Colon (tissue), 2 donors: ENCODE data around the gene MYADM.

Source experiments
- FAIRE-seq: peaks from 2 replicates; lab custom pipeline; 2012; peaks lifted over from hg19 to GRCh38; lab: Jason Lieb, UNC
- donor health status: control.
- donor health status: control.

MYADM gene

GRCh38 chr19:53885036-53885435, 17.4 kb downstream of the MYADM start:
- no peak for FAIRE-seq

- no peak for FAIRE-seq
These were observed 24.8 kb downstream of the MYADM start for GRCh38 chr19:53892301-53892980.

DNA sequence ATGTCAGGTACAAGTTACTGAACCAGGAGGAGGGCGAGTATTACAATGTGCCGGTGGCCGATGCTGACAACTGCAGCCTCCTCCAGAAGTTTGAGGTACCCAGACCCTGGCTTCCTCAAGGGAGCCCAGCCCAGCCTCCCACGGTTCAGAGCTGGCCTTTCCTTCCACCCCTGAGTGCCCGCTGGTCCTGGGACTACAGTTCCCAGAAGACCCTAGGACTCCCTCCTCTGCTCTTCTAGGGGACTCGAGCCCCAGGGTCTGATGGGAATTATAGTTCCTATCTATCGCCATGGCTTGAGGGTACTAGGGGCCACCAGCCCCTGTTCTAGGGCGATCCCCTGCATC, 25.3 kb downstream of the MYADM start:
- FAIRE-seq: no peak

GRCh38 chr19:53894707-53895106, 27.0 kb downstream of the MYADM start:
- FAIRE-seq: no peak

DNA sequence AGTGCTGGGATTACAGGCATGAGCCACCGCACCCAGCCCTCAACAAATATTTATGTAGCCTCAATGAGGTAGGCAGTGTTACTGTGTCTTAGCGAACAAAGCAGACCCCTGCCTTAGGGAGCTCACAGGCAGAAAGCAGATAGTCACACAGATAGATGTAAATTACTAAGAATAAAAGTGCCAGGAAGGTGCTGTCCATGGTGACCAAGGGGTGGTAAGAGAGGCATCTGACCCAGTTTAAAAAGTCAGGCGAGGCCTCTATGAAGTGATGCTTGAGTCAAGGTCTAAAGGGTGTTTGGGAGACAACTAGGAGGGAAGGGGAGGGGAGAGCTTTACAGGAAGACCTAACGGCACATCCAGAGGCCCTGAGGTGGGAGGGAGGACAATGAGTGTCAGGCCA, 29.0 kb downstream of the MYADM start:
- FAIRE-seq: no peak

DNA sequence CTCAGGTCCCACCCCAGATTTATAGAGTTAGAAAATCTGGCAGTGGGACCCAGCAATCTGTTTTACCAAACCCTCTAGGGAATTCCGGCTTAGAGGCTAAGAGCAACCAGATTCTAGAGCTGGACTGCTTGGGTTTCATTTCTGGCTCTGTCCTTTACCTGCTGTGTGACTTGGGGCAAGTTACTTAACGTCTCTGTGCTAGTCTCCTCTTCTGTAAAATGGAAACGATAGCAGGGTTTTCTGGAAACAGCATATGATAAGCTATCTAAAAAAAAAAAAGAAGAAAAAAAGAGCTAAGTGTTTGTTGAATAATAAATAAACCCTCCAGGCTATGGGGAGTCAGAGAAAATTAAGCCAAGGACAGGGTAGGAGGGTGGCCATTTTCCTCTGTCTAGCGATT, 29.8 kb downstream of the MYADM start:
- FAIRE-seq: no peak

DNA sequence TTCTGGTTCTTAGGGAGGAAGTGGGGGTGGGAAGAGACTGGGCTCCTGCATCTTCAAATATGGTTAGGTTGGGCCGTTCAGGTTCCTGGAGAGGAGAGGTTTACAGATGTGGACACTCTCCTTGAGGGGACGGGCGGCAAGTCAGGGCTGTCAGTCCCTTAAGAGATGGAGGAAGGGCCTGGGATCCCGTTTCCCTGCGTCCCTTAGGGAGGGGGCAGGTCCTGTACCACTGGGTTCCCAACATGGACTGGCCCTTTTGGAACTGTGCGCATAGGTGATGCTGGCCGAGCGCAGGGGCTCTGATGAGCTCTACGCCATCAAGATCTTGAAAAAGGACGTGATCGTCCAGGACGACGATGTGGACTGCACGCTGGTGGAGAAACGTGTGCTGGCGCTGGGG, 30.5 kb downstream of the MYADM start:
- no peak for FAIRE-seq

DNA sequence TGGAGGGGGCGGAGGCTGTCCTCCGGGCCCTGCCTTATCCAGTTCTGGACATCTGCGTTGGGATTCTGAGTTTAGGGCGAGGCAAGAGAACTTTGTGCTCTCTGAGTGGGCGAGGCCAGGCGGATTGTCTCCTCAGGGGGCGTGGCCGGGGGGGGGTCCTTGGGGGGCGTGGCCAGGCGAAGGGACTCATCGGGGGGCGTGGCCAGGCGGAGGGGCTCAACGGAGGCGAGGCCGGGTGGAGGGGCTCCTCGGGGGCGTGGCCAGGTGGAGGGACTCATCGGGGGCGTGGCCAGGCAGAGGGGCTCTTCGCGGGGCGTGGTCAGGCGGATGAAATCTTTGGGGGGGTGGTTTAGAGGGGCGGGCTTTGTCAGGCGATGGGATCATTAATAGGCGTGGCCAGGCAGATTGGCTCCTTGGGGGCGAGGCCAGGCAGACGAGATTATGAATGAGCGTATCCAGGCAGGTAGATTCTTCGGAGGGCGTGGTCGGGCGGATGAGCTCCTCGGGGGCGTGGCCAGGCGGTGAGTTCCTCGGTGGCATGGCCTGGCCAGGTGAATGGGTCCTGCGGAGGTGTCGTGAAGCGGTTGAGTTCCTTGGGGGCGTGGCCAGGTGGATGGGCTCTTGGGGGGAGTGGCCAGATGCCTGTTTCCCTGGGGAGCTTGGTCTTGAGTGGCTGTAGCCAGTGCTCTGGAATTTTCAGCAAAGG, 31.1 kb downstream of the MYADM start:
- FAIRE-seq: no peak

DNA sequence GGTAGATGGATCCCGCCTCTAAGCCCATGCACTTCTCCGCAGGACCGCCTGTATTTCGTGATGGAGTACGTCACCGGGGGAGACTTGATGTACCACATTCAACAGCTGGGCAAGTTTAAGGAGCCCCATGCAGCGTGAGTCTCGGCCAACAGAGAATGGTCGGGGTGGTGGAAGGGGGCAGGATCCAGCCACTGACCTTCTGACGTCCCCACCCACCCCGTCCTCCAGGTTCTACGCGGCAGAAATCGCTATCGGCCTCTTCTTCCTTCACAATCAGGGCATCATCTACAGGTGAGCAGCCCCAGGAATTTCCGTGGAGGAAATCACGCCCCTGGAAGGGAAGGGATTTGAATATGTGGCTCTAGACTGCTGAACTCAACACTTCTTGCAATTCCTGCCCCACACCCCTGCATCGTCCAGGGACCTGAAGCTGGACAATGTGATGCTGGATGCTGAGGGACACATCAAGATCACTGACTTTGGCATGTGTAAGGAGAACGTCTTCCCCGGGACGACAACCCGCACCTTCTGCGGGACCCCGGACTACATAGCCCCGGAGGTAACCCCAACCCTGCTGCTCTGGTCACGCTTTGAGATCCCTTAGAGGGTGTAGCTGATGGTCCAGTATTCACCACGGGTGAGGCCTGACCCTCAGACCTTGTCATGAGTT, 32.6 kb downstream of the MYADM start:
- FAIRE-seq: no peak

- no peak for FAIRE-seq
These were observed 35.5 kb downstream of the MYADM start for GRCh38 chr19:53903055-53903680.

DNA sequence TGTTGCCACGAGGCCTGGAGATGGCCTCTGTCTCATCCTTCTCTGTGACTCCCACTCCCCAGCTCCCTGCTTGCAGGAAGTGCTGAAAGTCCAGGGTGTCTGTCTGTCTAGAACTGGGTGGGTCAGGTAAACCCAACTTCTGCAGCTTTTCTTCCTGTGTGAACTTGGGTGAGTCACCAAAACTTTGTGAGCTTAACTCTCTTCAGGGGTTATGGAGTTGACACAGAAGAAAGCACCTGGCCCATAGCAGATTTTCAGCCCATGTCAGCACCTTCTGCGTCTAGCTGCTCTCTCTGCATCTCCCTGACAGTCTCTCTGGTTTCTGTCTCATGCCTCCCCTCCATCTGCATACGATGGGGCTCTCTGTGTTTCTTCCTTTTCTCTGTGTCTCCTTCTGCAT, 37.2 kb downstream of the MYADM start:
- no peak for FAIRE-seq

GRCh38 chr19:53905787-53906186, 38.1 kb downstream of the MYADM start:
- no peak for FAIRE-seq

DNA sequence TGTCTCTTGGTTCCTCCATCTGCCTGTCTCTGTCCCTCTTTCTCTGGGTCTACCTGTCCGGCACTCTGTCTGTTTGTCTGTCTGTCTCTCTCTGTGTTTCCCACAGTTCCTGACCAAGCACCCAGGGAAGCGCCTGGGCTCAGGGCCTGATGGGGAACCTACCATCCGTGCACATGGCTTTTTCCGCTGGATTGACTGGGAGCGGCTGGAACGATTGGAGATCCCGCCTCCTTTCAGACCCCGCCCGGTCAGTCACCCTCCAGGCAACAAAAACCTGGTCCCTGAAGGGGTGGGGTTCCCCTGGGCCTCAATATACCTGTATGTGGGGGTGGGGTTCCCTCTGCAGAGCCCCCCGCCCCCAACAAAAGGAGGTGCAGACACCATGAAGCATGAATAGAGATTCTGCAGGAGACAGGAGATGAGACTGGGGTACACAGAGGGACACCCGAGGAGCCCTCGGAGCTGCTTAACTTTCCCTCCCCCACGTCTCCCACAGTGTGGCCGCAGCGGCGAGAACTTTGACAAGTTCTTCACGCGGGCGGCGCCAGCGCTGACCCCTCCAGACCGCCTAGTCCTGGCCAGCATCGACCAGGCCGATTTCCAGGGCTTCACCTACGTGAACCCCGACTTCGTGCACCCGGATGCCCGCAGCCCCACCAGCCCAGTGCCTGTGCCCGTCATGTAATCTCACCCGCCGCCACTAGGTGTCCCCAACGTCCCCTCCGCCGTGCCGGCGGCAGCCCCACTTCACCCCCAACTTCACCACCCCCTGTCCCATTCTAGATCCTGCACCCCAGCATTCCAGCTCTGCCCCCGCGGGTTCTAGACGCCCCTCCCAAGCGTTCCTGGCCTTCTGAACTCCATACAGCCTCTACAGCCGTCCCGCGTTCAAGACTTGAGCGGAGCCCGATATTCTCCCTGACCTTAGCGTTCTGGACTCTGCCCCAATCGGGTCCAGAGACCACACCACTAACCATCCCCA, 38.8 kb downstream of the MYADM start:
- FAIRE-seq: no peak

DNA sequence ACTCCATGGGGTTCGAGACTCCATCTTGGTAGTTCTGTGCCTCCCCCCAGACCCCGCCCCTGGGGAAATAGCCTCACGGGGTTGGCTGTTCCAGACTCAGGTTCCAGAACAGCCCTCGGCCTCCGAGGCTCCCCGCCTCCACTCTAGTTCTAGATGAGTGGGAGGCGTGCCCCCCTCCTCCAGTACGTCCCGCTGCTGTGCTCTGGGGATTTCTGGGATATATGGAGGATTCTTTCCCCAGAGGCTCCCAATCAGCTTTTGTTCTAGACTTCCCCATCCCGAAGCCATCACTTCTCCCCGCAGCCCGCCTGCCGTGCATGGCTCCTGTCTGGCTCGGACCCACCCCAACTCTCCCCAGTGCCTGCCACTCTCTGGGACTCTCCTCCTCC, 39.5 kb downstream of the MYADM start:
- FAIRE-seq: no peak

DNA sequence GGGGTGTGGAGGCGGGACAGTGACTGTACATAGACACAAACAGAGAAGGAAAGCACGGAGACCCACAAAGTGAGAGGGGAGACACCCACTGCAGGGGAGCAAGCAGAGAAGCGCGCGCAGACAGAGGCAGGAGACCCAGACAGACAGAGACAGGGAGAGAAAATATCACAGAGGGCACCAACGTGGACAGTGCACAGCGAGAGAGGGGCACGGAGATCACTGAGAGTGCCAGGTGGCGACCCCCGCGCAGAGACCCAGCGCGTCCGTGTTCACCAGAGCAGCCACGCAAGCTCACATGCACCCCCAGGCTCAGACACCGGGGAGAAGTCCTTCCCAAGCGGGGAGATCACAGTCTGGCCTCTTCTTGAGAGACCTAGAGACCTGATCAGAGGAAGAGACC, 40.0 kb downstream of the MYADM start:
- no peak for FAIRE-seq

- no peak for FAIRE-seq
These were observed 40.6 kb downstream of the MYADM start for GRCh38 chr19:53908106-53908934.

GRCh38 chr19:53908935-53909415, 41.3 kb downstream of the MYADM start, which contains the start of gene CACNG7:
Gene CACNG7 (plus strand): TSS chr19:53909278. CDS start chr19:53912832, 3,554 bp downstream.
- no peak for FAIRE-seq

DNA sequence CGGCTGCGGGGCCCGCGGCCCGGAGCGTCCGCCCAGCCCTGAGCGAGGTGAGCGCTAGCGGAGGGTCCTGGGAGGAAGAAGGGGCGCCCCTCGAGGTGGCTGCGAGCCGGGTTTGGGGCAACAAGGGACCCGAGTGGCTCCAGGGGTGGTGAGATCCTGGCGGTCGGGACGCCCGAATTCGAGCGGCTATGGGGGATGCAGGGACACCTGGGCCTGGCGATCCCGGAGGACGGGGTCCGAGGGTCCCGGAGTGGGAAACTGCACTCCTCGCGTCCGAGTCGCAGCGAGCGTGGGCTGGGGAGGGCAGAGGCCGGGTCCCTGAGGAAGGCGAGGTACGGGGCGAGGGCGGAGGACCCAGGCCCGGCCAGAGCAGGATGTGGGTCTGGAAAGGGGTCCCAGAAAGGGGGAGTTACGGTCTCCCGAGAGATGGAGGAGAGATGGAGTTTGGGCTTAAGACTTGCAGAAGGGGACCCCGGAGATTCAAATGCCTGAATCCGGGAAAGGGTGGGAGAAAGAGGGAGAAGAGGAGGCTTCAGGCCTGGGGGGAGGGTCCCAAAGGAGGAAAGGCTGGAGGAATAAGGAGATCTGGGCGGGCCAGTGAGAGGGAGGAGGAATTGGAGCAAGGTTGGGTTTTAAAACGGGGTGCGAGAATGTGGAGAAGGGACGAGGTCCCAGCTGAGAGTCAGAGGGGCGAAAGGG, 41.9 kb downstream of the MYADM start:
- no peak for FAIRE-seq

- FAIRE-seq: no peak
These were observed 42.5 kb downstream of the MYADM start for GRCh38 chr19:53910170-53910518.

DNA sequence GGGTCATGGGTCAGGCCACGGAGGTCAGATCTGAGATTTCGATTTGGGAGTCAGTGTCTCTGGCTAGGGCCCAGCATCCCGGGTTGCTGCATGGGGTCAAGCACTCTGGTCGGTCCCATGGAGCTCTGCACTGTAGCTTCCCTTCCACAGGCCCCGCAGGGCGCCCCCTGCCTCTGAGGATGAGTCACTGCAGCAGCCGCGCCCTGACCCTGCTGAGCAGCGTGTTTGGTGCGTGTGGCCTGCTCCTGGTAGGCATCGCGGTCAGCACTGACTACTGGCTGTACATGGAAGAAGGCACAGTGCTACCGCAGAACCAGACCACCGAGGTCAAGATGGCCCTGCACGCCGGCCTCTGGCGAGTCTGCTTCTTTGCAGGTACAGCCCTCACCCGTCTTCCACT, 45.0 kb downstream of the MYADM start:
- FAIRE-seq: no peak
